Measurements from ENCODE around the gene LSM3.
"Not testable (repeated sequence)": the region's sequence is repeated elsewhere in the genome, so short reads cannot be mapped to it uniquely, and the experiment has no call there.

Gene LSM3

GRCh38 chr3:14222457-14222856 is 43.8 kb downstream of the LSM3 start:
- Histone ChIP-seq H3K9me3 (no peaks in the 10 kb centered on the region), H3K36me3 (no peaks in the 10 kb centered on the region), H3K27me3 (no peaks in the 10 kb centered on the region), H3K4me3 (ENCODE audit: low read depth, low read length) (no peak overlapping the region), H3K4me1 (no peaks in the 10 kb centered on the region)
- no peak for DNase-seq
- no peak for TF ChIP-seq CTCF (IDR thresholded peaks at IDR 0.05; ENCODE audit: low read depth, low read length)

- TF ChIP-seq CTCF (IDR thresholded peaks at IDR 0.05; ENCODE audit: low read depth, low read length): no peak
- Histone ChIP-seq H3K9me3 (no peaks in the 10 kb centered on the region), H3K27me3 (no peaks in the 10 kb centered on the region), H3K4me3 (ENCODE audit: low read depth, low read length) (no peak overlapping the region), H3K36me3 (no peaks in the 10 kb centered on the region), H3K4me1 (no peaks in the 10 kb centered on the region)
- no peak for DNase-seq
Observed at GRCh38 chr3:14222900-14223594, 44.4 kb downstream of the LSM3 start.

- Histone ChIP-seq H3K4me3 (ENCODE audit: low read depth, low read length) (no peak overlapping the region), H3K9me3 (no peaks in the 10 kb centered on the region), H3K4me1 (no peaks in the 10 kb centered on the region), H3K36me3 (no peaks in the 10 kb centered on the region), H3K27me3 (no peaks in the 10 kb centered on the region)
- no peak for DNase-seq
- no peak for TF ChIP-seq CTCF (IDR thresholded peaks at IDR 0.05; ENCODE audit: low read depth, low read length)
Observed at GRCh38 chr3:14223595-14223994, 45.0 kb downstream of the LSM3 start.

GRCh38 chr3:14224895-14225294 is 46.3 kb downstream of the LSM3 start:
- no peaks in the 10 kb centered on the region for H3K9me3 ChIP-seq
- H3K27me3 ChIP-seq: no peaks in the 10 kb centered on the region
- no peaks in the 10 kb centered on the region for H3K4me1 ChIP-seq
- TF ChIP-seq CTCF (IDR thresholded peaks at IDR 0.05; ENCODE audit: low read depth, low read length): no peak
- no peaks in the 10 kb centered on the region for H3K36me3 ChIP-seq
- DNase-seq: no peak
- H3K4me3 ChIP-seq (ENCODE audit: low read depth, low read length): no peak overlapping the region

- no peak for TF ChIP-seq CTCF (IDR thresholded peaks at IDR 0.05; ENCODE audit: low read depth, low read length)
- no peak overlapping the region for H3K4me3 ChIP-seq (ENCODE audit: low read depth, low read length)
- H3K4me1 ChIP-seq: no peaks in the 10 kb centered on the region
- H3K27me3 ChIP-seq: no peaks in the 10 kb centered on the region
- H3K36me3 ChIP-seq: no peaks in the 10 kb centered on the region
- DNase-seq: no peak
- no peaks in the 10 kb centered on the region for H3K9me3 ChIP-seq
Observed at GRCh38 chr3:14225421-14225820, 46.8 kb downstream of the LSM3 start.

- H3K4me1 ChIP-seq; H3K9me3 ChIP-seq; H3K36me3 ChIP-seq; H3K27me3 ChIP-seq; H3K4me3 ChIP-seq (ENCODE audit: low read depth, low read length); DNase-seq: not testable (repeated sequence)
Observed at GRCh38 chr3:14226351-14226750, 47.7 kb downstream of the LSM3 start.
